Stimulated activated CD4-positive, alpha-beta T cell treated with anti-CD3 and anti-CD28 coated beads, Interleukin-4, amount 100 ng/mL, for 1 hour (primary cell): ENCODE results near the gene ADAM10.
"Not testable (repeated sequence)": the region's sequence is repeated elsewhere in the genome, so short reads cannot be mapped to it uniquely, and the experiment has no call there.

Experiments used
- DNase-seq: peaks from one replicate; pipeline ENCODE4 v3.0.0-alpha.2; 2020

The ADAM10 gene

DNA sequence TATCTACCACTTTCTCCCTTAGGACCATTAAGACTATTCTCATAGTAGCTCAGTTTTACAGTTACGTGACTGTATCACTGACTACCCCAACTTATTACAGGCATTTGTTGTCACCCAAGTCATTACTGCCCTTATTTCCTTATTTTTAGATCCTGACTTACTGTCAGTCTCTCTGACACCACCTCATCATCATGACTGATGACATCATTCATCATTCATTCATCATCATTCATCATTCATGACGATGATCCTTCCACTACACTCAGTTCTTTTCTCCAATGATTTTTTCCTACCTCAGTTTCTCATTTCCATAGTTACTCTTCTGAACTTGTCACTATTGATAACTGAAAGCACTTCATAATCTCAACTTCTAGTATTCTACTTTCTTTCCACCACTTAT, 83.8 kb downstream of the ADAM10 start:
- no peak for DNase-seq

DNA sequence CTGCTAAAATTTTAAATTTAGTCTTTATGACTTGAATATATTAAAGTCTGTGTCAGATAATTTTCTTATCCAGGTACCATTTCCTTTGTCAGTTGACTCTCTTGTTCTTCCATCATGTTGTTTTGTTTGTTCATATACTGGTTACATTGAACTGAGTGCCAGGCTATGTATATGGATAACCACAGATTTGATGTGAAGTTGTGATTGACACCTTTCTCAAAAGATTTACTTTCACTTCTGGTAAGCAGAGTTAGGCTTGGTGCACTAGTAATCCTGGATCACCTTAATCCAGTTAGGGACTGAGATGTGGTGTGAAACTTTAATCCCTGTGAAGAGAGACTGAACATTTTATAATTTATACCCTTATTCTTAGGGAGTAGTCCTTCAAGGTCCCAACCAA, 99.4 kb downstream of the ADAM10 start:
- no peak for DNase-seq

- DNase-seq = no peak
Observed at GRCh38 chr15:58649175-58649574, 100.3 kb downstream of the ADAM10 start.

DNA sequence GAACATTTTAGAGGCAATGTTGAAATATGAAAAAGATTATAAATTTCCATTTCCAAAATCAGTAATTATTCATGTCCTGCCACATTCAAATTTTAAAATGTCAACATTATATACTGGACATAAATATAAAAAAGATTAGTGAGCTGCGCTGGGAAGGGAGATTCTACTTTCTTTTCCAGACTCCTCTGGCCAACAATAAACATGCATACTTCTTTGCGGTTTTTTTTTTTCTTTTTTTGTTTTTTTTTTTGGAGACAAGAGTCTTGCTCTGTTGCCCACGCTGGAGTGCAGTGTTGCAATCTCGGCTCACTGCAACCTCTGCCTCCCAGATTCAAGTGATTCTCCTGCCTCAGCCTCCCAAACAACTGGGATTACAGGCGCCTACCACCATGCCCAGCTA, 105.5 kb downstream of the ADAM10 start:
- no peak for DNase-seq

GRCh38 chr15:58641660-58642059, 107.8 kb downstream of the ADAM10 start:
- no peak for DNase-seq

DNA sequence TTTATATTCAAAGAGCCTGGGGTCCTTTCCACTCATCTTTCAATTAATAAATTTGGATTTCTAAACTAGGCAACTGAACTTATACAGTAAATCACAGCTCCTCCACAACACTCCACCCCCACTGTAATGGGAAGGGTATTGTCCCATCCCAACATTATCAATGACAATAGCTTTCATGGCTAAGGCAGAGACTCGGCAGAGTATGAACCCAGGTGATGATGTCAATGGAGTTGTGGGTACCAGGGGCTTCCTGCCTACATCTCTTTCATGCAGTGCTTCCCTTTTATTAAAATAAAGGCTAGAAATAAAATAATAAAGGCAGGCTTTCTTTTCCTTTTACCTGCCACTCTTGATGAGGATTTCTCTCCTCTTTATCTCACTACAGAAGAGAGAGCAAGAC, 109.5 kb downstream of the ADAM10 start:
- DNase-seq = no peak

DNA sequence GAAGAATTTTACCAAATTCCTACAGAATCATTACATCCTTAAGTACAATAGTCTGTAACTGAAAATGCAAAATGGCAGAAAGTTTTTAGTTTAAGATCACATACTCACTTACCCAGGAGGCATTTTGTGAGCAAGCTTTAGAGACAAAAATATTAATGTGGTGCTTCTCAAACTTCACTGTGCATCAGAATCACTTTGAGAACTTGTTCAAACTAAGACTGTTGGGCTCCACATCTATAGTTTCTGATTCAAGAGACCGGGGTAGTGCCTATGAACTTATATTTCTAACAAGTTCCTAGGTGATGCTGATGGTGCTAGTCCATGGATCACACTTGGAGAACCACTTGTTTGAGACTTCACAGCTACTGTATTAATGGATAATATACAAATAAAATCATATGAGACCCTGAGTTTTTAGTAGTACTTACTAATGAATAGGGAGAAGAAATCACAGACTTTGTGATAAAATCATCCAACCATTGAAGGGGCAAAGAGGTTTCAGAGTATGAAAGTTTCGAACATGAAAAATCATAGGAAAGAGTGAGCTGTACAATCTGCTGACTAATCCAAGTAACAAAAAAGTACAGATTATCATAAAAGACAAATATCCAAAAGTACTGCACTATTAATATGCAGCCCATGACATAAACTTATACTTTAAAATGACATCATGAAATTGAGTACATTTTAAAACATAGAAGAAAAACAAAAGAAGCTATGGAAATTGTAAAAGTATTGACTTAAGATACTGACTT, 110.3 kb downstream of the ADAM10 start:
- no peak for DNase-seq

DNA sequence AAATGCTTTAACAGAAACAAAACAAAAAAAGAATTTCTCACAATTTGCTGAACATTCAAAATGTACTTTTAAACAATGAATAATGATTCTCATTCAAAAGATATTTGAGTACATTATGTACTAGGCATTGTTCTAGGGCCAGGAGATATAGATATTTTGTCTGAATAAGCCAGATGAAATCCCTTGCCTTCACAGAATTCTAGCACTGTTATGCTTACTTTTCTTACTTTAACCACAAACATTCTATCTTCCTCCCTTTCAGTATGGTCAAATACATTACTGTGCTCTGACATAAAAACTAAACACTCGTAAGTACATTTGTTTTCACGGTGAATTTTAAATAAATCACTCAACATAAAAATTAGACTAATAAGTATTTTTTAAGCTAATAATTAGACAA, 116.7 kb downstream of the ADAM10 start:
- DNase-seq = no peak

DNA sequence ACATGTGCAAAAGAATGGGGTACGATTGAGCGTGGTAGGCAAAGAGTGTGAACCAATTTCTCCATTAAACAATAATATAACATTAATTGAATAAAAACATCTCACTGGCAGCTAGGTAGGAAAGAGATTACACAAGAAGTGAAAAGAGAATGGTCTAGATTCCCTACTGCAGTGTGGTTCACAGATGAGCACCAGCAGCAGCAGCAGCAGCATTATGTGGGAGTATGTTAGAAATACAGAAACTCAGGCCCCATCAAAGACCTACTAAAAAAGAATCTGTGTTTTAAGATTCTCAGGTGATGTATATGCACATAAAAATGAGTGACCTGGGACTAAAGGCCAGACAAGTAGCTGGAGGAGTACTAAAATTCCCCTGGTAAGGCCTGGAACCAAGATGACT, 118.2 kb downstream of the ADAM10 start:
- DNase-seq = no peak

DNA sequence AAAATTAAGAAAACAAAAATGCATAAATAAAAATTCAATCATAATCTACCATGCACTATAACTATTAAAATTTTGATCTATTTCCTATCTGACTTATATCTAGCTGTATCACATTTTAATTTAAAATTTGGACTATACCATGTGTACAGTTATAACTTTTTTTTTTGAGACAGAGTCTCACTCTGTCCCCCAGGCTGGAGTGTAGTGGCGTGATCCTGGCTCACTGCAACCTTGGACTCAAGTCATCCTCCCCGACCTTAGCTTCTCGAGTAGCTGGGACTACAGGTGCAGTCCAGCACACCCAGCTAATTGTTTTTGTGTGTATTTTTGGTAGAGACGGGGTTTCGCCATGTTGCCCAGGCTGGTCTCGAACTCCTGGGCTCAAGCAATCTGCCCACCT, 119.9 kb downstream of the ADAM10 start:
- DNase-seq = no peak

- no peak for DNase-seq
Observed at GRCh38 chr15:58628206-58628947, 121.1 kb downstream of the ADAM10 start.

- no peak for DNase-seq
Observed at GRCh38 chr15:58627701-58628100, 121.8 kb downstream of the ADAM10 start.

DNA sequence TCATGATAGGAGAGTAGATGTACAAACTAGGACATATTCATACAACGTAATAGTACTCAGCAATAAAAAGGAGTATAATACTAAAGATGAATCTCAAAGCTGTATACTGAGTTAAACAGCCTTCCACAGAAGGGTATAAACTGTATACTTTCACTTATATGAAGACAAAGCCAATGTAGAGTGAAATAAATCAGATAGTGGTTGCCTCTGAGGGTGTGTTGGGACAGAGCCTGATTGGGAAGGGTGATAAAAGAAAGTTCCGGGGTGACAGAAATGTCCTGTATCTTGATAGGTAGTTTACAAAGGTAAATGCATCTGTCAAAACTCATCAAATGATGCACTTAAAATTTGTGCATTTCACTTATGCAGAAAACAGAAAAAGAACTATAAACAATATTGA, 122.5 kb downstream of the ADAM10 start:
- no peak for DNase-seq

- no peak for DNase-seq
Observed at GRCh38 chr15:58626378-58626777, 123.1 kb downstream of the ADAM10 start.

- no peak for DNase-seq
Observed at GRCh38 chr15:58622877-58623276, 126.6 kb downstream of the ADAM10 start.

DNA sequence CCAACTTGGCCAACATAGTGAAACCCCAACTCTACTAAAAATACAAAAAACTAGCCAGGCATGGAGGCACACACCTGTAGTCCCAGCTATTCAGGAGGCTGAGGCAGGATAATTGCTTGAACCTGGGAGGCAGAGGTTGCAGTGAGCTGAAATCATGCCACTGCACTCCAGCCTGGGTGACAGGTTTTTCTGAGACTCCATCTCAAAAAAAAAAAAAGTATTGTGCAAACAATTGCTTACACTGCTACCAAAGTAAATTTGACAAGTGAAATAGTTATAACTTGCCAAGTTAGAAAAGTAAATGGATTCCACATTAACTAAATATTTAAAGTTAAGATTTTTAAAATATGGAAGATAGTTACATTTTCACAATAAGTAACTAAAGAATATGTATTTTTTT, 129.2 kb downstream of the ADAM10 start:
- not testable (repeated sequence) for DNase-seq

DNA sequence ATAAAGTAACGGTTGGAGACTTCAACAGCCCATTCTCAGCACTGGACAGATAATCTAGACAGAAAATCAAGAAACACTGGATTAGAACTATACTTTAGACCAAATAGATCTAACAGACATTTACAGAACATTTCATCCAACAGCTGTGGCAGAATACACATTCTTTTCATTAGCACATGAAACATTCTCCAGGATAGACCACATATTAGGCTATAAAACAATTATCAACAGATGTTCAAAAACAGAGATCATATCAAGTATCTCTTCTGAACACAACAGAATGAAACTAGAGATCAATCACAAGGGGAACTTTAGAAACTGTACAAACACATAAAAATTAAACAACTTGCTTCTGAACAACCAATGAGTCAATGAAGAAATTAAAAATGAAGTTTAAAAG, 133.3 kb downstream of the ADAM10 start:
- no peak for DNase-seq

DNA sequence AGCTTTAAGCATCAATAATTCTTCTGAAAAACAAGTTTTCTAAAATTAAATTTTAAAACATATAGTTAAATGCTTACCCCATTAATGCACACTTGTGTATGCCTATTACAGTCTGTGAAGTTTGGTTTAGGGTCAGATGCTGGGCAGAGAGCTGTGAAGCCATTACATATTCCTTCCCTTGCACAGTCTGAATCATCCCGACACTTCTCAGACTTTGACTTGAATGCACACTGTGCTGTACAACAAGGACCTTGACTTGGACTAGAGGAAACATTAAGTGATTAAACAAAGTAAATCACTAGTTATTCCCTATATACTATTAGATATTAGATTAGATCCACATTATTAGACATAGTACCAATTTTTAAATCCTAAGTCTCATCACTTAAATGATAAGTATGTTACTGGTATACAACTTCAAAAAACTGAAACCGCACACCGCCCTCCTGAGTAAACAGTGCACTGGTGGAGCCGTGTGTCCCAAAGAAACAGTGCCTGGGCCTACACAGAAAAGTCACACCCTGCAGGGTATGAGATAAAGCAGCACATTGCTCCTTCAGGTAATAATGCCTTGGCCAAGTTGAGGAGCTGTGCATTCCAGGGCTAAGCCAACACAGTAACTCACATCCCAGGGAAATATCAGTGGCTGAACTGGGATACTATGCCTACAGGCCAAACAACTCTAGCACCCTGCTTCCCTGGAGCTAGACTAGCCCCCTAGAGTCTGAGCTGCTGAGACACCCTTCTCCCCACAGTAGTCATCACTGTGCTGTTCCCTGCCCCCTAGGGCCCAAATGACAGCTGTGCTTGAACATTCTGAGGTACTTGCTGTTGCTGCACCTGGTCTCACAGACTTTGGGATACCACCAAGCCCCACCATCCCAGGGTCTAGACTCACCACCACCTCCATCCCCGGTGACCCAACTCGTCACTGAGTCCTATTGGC, 137.5 kb downstream of the ADAM10 start:
- DNase-seq = no peak

DNA sequence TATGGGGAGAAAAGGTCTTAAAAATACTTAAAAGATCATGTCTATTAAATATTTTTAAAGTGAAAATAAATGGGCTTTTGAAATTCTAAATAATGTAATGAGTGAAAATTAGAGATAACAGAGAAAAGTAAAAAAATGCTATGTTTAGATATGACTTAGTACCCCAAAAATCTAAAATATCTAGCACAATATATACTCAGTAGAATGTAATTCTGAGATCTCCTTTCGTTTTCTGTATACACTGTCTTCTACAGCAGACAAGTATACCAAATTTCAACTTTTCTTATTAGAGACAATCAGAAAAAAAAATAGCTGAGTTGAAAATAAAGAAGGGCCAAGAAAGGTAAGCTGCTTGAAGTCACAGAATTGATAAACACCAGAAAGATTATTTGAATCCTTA, 140.8 kb downstream of the ADAM10 start:
- DNase-seq = no peak

DNA sequence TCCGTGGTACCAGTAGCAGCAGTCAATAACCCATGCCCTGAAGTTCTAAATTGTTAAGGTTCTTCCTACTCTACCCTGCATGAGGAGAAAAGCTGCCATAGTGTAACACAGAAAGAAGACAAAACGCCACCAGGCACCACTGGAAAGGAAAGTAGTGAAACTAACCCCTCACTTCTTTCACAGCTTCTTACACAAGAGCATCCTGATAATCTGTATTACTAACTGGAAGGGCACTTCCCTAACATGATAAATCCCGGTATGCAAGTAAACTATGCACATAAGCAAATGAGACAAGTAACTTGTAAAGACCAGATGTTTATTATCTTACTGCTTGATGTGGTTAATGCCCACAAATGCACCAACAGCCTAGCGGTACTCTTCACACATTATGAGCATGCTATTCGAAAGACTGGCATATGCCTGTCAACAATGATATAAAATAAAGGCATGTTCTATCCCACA, 141.3 kb downstream of the ADAM10 start:
- DNase-seq = no peak

GRCh38 chr15:58606577-58607080, 142.9 kb downstream of the ADAM10 start:
- DNase-seq = no peak

DNA sequence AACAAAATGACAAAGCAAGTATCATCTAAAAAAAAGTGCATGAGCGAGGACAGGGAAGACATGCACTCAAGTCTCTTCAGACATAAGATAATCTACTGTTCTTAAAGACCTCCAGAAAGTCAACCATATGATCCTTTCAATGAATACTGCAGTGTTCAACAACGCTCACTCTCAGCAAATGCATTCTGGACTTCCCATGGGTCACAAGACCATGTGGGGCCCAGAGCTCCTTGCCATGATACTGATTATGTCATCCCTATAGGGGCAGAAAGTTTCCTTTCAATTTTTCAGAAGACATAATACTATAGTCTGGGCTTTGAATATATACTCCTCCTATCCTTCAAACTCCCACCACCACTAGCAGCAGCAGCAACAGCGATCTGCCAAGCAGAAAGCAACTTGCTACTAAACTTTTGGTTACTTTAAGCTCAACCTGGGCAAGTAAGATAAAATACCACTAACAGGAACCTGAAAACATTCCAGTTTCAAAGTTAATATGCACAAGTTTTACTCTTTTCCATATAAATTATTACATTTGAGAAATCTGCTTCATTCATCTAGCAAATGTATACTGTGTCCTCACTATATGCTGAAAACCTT, 143.5 kb downstream of the ADAM10 start:
- no peak for DNase-seq

GRCh38 chr15:58604455-58604923, 145.0 kb downstream of the ADAM10 start:
- no peak for DNase-seq
